Osteocyte (in vitro differentiated cells): Measurements from ENCODE around the gene MCTP1. TPM values are rescaled to one million over a fixed set of nuclear protein-coding genes. Genes with fewer than 3 reads are reported as not detected.

Source experiments
- DNase-seq: peaks from one replicate; pipeline ENCODE4 v3.0.0; 2021; ENCODE audit warnings: mixed read lengths; ENCODE audit not compliant: unreplicated experiment; ENCODE audit errors: extremely low spot score
- H3K27ac Mint-ChIP-seq: one replicate; pipeline ENCODE4 v1.8.0; 2021; ENCODE audit warnings: mild to moderate bottlenecking, mixed read lengths; ENCODE audit not compliant: unreplicated experiment
- H3K27me3 Mint-ChIP-seq: one replicate; pipeline ENCODE4 v1.8.0; 2021; ENCODE audit warnings: mixed read lengths; ENCODE audit not compliant: unreplicated experiment
- H3K36me3 Mint-ChIP-seq: one replicate; pipeline ENCODE4 v1.8.0; 2021; ENCODE audit warnings: mixed read lengths; ENCODE audit not compliant: unreplicated experiment
- H3K4me1 Mint-ChIP-seq: one replicate; pipeline ENCODE4 v1.8.0; 2021; ENCODE audit warnings: mixed read lengths; ENCODE audit not compliant: unreplicated experiment
- H3K4me3 Mint-ChIP-seq: one replicate; pipeline ENCODE4 v1.8.0; 2021; ENCODE audit warnings: mild to moderate bottlenecking, moderate library complexity, mixed read lengths; ENCODE audit not compliant: unreplicated experiment
- H3K9me3 Mint-ChIP-seq: one replicate; pipeline ENCODE4 v1.8.0; 2021; ENCODE audit warnings: mixed read lengths; ENCODE audit not compliant: unreplicated experiment
- CTCF ChIP-seq: fragments of 200-600 bp; sonication (generic); IDR thresholded peaks from 2 replicates; pipeline ENCODE4 v1.5.0; 2021; ENCODE audit warnings: antibody characterized with exemption, mild to moderate bottlenecking, moderate library complexity
- total RNA-seq: library from RNA; stranded (reverse); gene quantifications from 2 replicates; pipeline ENCODE4 v1.2.1, GENCODE V29; 2021

The MCTP1 gene
- total RNA-seq, 1 donor from 2014 or later: 0.67 TPM

- Mint-ChIP-seq H3K27ac (no peak overlapping the region), H3K4me1 (peaks cover 31% of the 10 kb centered on the region), H3K4me3 (no peak overlapping the region), H3K27me3 (no peaks in the 10 kb centered on the region), H3K9me3 (no peaks in the 10 kb centered on the region), H3K36me3 (no peaks in the 10 kb centered on the region)
- no peak for TF ChIP-seq CTCF
- no peak for DNase-seq
Measured at GRCh38 chr5:94705427-94705826, 579.5 kb downstream of the MCTP1 start.

GRCh38 chr5:94702729-94703128 is 582.2 kb downstream of the MCTP1 start:
- TF ChIP-seq CTCF: no peak
- DNase-seq: no peak
- Mint-ChIP-seq H3K9me3 (no peaks in the 10 kb centered on the region), H3K4me1 (peaks cover 20% of the 10 kb centered on the region), H3K27me3 (no peaks in the 10 kb centered on the region), H3K36me3 (no peaks in the 10 kb centered on the region), H3K27ac (no peak overlapping the region), H3K4me3 (no peak overlapping the region)

DNA sequence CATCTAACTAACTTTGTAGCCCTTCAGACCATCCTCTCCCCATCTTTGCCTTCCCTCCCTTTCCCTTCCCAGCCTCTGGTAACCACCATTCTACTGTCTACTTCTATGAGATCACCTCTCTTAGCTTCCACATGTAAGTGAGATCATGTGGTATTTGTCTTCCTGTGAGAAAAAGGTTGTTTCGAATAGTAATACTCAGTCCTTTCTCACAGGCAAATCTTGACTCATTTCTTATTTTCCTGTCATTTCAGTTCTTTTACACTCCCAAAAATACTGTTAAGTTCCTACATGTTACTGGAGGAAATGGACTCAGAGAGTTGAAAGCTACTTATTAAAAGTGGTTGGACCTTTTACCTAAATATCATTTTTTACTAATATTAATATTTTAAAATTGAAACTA is 584.3 kb downstream of the MCTP1 start:
- TF ChIP-seq CTCF: no peak
- no peak for DNase-seq
- no peaks in the 10 kb centered on the region for H3K27me3 Mint-ChIP-seq
- H3K9me3 Mint-ChIP-seq: no peaks in the 10 kb centered on the region
- no peak overlapping the region for H3K4me3 Mint-ChIP-seq
- no peak overlapping the region for H3K27ac Mint-ChIP-seq
- no peaks in the 10 kb centered on the region for H3K36me3 Mint-ChIP-seq
- peaks cover 8% of the 10 kb centered on the region for H3K4me1 Mint-ChIP-seq

DNA sequence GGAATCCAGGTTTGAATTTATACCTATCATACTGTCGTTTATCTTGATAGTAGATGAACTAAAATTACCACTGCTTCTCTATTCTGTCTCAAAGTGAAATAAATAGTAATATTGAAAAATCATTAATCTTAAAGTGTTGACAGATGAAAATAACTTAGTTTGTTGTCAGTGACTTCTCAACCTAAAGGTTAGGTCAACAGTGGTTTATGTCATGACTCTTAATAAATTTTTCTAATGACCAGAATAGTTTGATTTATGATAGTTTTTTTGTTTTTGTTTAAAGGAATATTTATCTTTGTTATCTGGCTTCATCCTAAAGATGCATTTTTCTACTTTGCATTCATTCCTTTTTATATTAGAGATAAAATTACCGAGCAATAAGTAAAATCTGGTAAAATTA is 585.3 kb downstream of the MCTP1 start:
- Mint-ChIP-seq H3K27me3 (no peaks in the 10 kb centered on the region), H3K9me3 (no peaks in the 10 kb centered on the region), H3K27ac (no peak overlapping the region), H3K4me1 (peaks cover 2% of the 10 kb centered on the region), H3K36me3 (no peaks in the 10 kb centered on the region), H3K4me3 (no peak overlapping the region)
- TF ChIP-seq CTCF: no peak
- DNase-seq: no peak

- no peak for TF ChIP-seq CTCF
- no peak for DNase-seq
- Mint-ChIP-seq H3K4me3 (no peak overlapping the region), H3K9me3 (no peaks in the 10 kb centered on the region), H3K36me3 (no peaks in the 10 kb centered on the region), H3K27ac (no peak overlapping the region), H3K4me1 (peaks cover 7% of the 10 kb centered on the region), H3K27me3 (no peaks in the 10 kb centered on the region)
Measured at GRCh38 chr5:94698197-94698596, 586.7 kb downstream of the MCTP1 start.
